Stomach (tissue), 9 donors: ENCODE measurements around the gene BCR. TPM values are rescaled to one million over a fixed set of nuclear protein-coding genes. Genes with fewer than 3 reads are reported as not detected.

Experiments used
- DNase-seq, 2 donors: peaks; one replicate each; pipeline versions ENCODE4 v3.0.0 to v3.0.0-alpha.2; 2013 to 2019
- H3K27ac ChIP-seq, 5 donors: fragments of 200-600 bp in 4 of 5; sonication (generic) in 4 of 5; one replicate each; pipeline ENCODE4 v1.5.1; 2013 to 2019; ENCODE audit warnings: mild to moderate bottlenecking in 1 of 5, moderate library complexity in 1 of 5
- H3K27me3 ChIP-seq, 3 donors: fragments of 200-600 bp; sonication (generic); one replicate each; pipeline ENCODE4 v1.5.1; 2017 to 2019; ENCODE audit warnings: mixed run types in 1 of 3
- H3K36me3 ChIP-seq, 4 donors: fragments of 200-600 bp; sonication (generic); 1 replicate in 3 of 4; 2 replicates in 1 of 4; pipeline ENCODE4 v1.5.1; 2016 to 2019
- H3K4me1 ChIP-seq, 4 donors: fragments of 200-600 bp; sonication (generic); one replicate each; pipeline ENCODE4 v1.5.1; 2016 to 2019
- H3K4me3 ChIP-seq, 4 donors: fragments of 200-600 bp; sonication (generic) in 3 of 4; one replicate each; pipeline ENCODE4 v1.5.1; 2016 to 2019; ENCODE audit warnings: mild to moderate bottlenecking in 1 of 4
- H3K9me3 ChIP-seq, 4 donors: fragments of 200-600 bp; sonication (generic); one replicate each; pipeline ENCODE4 v1.5.1; 2016 to 2019
- CTCF ChIP-seq, 7 experiments: fragments of 450-650 bp in 4 of 7; fragments of 200-600 bp in 3 of 7; sonication (generic) in 3 of 7; IDR thresholded peaks; one replicate each; pipeline ENCODE4 v1.5.1; 2016 to 2019; ENCODE audit warnings: antibody characterized with exemption in 7 of 7, control low read depth in 2 of 7, mild to moderate bottlenecking in 1 of 7
- EP300 ChIP-seq: sonication (generic); formaldehyde crosslinking; IDR thresholded peaks from one replicate; pipeline ENCODE4 v1.6.1; 2017; ENCODE audit warnings: antibody characterized with exemption
- POLR2A ChIP-seq, 4 donors: fragments of 450-650 bp; IDR thresholded peaks; one replicate each; pipeline ENCODE4 v1.6.1; 2016; ENCODE audit warnings: antibody characterized with exemption in 4 of 4, control low read depth in 2 of 4, mild to moderate bottlenecking in 1 of 4, moderate library complexity in 1 of 4
- POLR2AphosphoS5 ChIP-seq, 3 donors: sonication (generic); formaldehyde crosslinking; IDR thresholded peaks; one replicate each; pipeline ENCODE4 v1.6.1; 2016; ENCODE audit warnings: antibody characterized with exemption in 3 of 3
- WGBS, 5 donors: extraction: QIAGEN DNeasy Blood & Tissue Kit in 3 of 5; methylation state at CpG; one replicate each; pipeline versions ENCODE4 v1.1.5 to v1.1.7; 2013 to 2018; 5-methylcytosine and 5-hydroxymethylcytosine counted together
- intact Hi-C: fragments of 100-400 bp; cut with DNase I; formaldehyde crosslinking; loops from one replicate; pipeline ENCODE4 v1.15.1; 2023; ENCODE audit warnings: low total_unique reads
- polyA plus RNA-seq, 3 donors: library from polyadenylated mRNA; stranded (reverse); fragments of 200-250 nt; gene quantifications; one replicate each; pipeline ENCODE4 v1.2.3, GENCODE V29; 2013
- total RNA-seq, 5 donors: library from RNA; depleted of rRNA; stranded (reverse); fragments of >200 nt; gene quantifications; one replicate each; pipeline versions ENCODE4 v1.1.0 to v1.2.3, GENCODE V29; 2014 to 2016
- donor health status: healthy with polysubstance abuse.
- donor health status: Bipolar disorder and iron deficiency.
- donor health status: healthy.

The BCR gene
- total and polyA plus RNA-seq, 8 donors, result 10.4 to 80.1 (median 19.6) TPM

- Histone ChIP-seq H3K4me1 (peaks cover 34 to 67% (median 50%) of the 10 kb centered on the region in 4 donors), H3K36me3 (peaks cover 14 to 28% (median 24%) of the 10 kb centered on the region in 4 donors), H3K27ac (peak overlapping the region; percentile 11 to 69 (median 53)), H3K27me3 (no peaks in the 10 kb centered on the region), H3K9me3 (no peaks in the 10 kb centered on the region), H3K4me3 (no peak overlapping the region)
- intact Hi-C loops, result no loop called here
- DNase-seq, result no peak
- TF ChIP-seq CTCF (IDR thresholded peaks at IDR 0.05), result no peak
- TF ChIP-seq EP300, result no peak
- TF ChIP-seq POLR2A (IDR thresholded peaks at IDR 0.05), result no peak
- TF ChIP-seq POLR2AphosphoS5 (IDR thresholded peaks at IDR 0.05), result no peak
- 88 to 94% (median 90%) methylated on average over 12 to 14 of the region's 14 CpGs for WGBS, 5 donors
Observed at GRCh38 chr22:23250785-23251363, 70.6 kb downstream of the BCR start.

GRCh38 chr22:23251445-23252093, 71.3 kb downstream of the BCR start:
- peak; percentile 61 to 83 for DNase-seq

GRCh38 chr22:23253475-23254055, 73.3 kb downstream of the BCR start:
- WGBS, 5 donors, result 88 to 96% (median 93%) methylated on average over 12 to 19 of the region's 19 CpGs
- Histone ChIP-seq H3K4me1 (peaks cover 33 to 66% (median 49%) of the 10 kb centered on the region in 4 donors), H3K27me3 (no peaks in the 10 kb centered on the region), H3K36me3 (peaks cover 14 to 44% (median 35%) of the 10 kb centered on the region in 4 donors), H3K27ac (no peak overlapping the region), H3K9me3 (no peaks in the 10 kb centered on the region), H3K4me3 (no peak overlapping the region)
- DNase-seq, result no peak
- intact Hi-C loops, result no loop called here
- no peak for TF ChIP-seq EP300
- no peak for TF ChIP-seq POLR2AphosphoS5 (IDR thresholded peaks at IDR 0.05)
- TF ChIP-seq POLR2A (IDR thresholded peaks at IDR 0.05), result no peak
- TF ChIP-seq CTCF (IDR thresholded peaks at IDR 0.05), result no peak

More at GRCh38 chr22:23251445-23252093, 71.3 kb downstream of the BCR start:
- Histone ChIP-seq H3K27ac (peak overlapping the region; percentile 30 to 69 (median 53)), H3K4me1 (peaks cover 36 to 67% (median 53%) of the 10 kb centered on the region in 4 donors), H3K36me3 (peaks cover 14 to 35% (median 27%) of the 10 kb centered on the region in 4 donors), H3K4me3 (no peak overlapping the region), H3K9me3 (no peaks in the 10 kb centered on the region), H3K27me3 (no peaks in the 10 kb centered on the region)
- TF ChIP-seq POLR2A (IDR thresholded peaks at IDR 0.05) (no peak), EP300 (no peak), CTCF (IDR thresholded peaks at IDR 0.05) (no peak), POLR2AphosphoS5 (IDR thresholded peaks at IDR 0.05) (no peak)
- WGBS, 5 donors, result 62 to 79% (median 66%) methylated on average over 8 of the region's 8 CpGs
- intact Hi-C loops, result no loop called here

- Histone ChIP-seq H3K4me1 (peaks cover 28 to 47% (median 37%) of the 10 kb centered on the region in 4 donors), H3K27me3 (no peaks in the 10 kb centered on the region), H3K4me3 (no peak overlapping the region), H3K9me3 (no peaks in the 10 kb centered on the region), H3K36me3 (peaks cover 14 to 57% (median 42%) of the 10 kb centered on the region in 4 donors), H3K27ac (peak overlapping the region in 4 of 5 donors; percentile 63 to 84 (median 80))
- WGBS, 5 donors, result 71 to 82% (median 76%) methylated on average over 8 of the region's 8 CpGs
- no peak for DNase-seq
- no peak for TF ChIP-seq CTCF (IDR thresholded peaks at IDR 0.05)
- TF ChIP-seq POLR2AphosphoS5 (IDR thresholded peaks at IDR 0.05), result no peak
- TF ChIP-seq POLR2A (IDR thresholded peaks at IDR 0.05), result no peak
- TF ChIP-seq EP300, result no peak
- intact Hi-C loops, result no loop called here
Observed at GRCh38 chr22:23255506-23256170, 75.3 kb downstream of the BCR start.
